Vagina (tissue), 2 donors: ENCODE data around the gene ARHGAP8. TPM values are rescaled to one million over a fixed set of nuclear protein-coding genes. Genes with fewer than 3 reads are reported as not detected.

Experiments used
- DNase-seq, 2 donors: peaks; one replicate each; pipeline ENCODE4 v3.0.0-alpha.2; 2017; ENCODE audit errors: extremely low spot score in 2 of 2
- H3K27ac ChIP-seq: fragments of 200-600 bp; sonication (generic); one replicate; pipeline ENCODE4 v1.5.1; 2019
- H3K27me3 ChIP-seq: fragments of 200-600 bp; sonication (generic); one replicate; pipeline ENCODE4 v1.5.1; 2019
- H3K36me3 ChIP-seq, 2 donors: fragments of 200-600 bp; sonication (generic); one replicate each; pipeline ENCODE4 v1.5.1; 2017 to 2019
- H3K4me1 ChIP-seq: fragments of 200-600 bp; sonication (generic); one replicate; pipeline ENCODE4 v1.5.1; 2019
- H3K4me3 ChIP-seq, 2 donors: fragments of 200-600 bp; sonication (generic); 1 replicate in 1 of 2; 2 replicates in 1 of 2; pipeline ENCODE4 v1.5.1; 2016 to 2019
- H3K9me3 ChIP-seq: fragments of 200-600 bp; sonication (generic); one replicate; pipeline ENCODE4 v1.5.1; 2019
- POLR2A ChIP-seq, 2 donors: fragments of 450-650 bp; IDR thresholded peaks; one replicate each; pipeline ENCODE4 v1.6.1; 2017; ENCODE audit warnings: antibody characterized with exemption in 2 of 2, mild to moderate bottlenecking in 2 of 2, moderate library complexity in 2 of 2
- POLR2AphosphoS5 ChIP-seq, 2 donors: sonication (generic); formaldehyde crosslinking; IDR thresholded peaks; one replicate each; pipeline ENCODE4 v1.9.0; 2017; ENCODE audit warnings: antibody characterized with exemption in 2 of 2, mild to moderate bottlenecking in 2 of 2, low read depth in 1 of 2; ENCODE audit not compliant: insufficient read depth in 1 of 2
- intact Hi-C: fragments of 100-400 bp; cut with DNase I; formaldehyde crosslinking; loops from one replicate; pipeline ENCODE4 v1.15.1; 2023
- total RNA-seq: library from RNA; depleted of rRNA; stranded (reverse); fragments of >200 nt; gene quantifications from one replicate; pipeline ENCODE4 v1.2.3, GENCODE V29; 2016
- TF ChIP-seq, protein P1 (sequence below), 3 experiments: fragments of 450-650 bp in 2 of 3; fragments of 200-600 bp in 1 of 3; sonication (generic) in 1 of 3; IDR thresholded peaks; one replicate each; pipeline ENCODE4 v1.5.1; 2017 to 2019; ENCODE audit warnings: antibody characterized with exemption in 3 of 3, mild to moderate bottlenecking in 2 of 3, moderate library complexity in 2 of 3

Gene ARHGAP8
- total RNA-seq, 1 donor from 2014 or later = 9.3 TPM

DNA sequence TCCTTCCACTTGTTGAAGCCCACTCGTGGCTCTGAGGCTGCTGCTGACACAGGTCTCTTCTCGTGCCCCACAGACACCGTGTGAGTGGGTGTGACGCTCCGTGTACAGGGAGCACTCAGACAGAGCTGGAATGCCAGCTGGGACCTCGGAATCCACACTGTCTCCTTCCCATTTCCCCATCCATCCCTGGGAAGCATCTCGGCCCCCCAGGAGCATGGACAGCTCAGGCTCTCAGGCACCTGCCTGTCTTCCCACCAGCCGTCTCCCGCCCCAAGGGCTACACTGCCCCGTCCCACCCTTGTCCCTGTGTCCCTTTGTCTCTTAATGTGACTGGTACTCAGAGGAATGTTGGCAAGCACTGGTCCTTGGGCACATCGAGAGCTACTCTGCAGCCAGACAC is 63.8 kb downstream of the ARHGAP8 start:
- no peak for DNase-seq
- TF ChIP-seq POLR2A (IDR thresholded peaks at IDR 0.05) (no peak), POLR2AphosphoS5 (IDR thresholded peaks at IDR 0.05; ENCODE audit: insufficient read depth in 1 of 2, low read depth in 1 of 2) (no peak)
- TF ChIP-seq, protein P1, sequence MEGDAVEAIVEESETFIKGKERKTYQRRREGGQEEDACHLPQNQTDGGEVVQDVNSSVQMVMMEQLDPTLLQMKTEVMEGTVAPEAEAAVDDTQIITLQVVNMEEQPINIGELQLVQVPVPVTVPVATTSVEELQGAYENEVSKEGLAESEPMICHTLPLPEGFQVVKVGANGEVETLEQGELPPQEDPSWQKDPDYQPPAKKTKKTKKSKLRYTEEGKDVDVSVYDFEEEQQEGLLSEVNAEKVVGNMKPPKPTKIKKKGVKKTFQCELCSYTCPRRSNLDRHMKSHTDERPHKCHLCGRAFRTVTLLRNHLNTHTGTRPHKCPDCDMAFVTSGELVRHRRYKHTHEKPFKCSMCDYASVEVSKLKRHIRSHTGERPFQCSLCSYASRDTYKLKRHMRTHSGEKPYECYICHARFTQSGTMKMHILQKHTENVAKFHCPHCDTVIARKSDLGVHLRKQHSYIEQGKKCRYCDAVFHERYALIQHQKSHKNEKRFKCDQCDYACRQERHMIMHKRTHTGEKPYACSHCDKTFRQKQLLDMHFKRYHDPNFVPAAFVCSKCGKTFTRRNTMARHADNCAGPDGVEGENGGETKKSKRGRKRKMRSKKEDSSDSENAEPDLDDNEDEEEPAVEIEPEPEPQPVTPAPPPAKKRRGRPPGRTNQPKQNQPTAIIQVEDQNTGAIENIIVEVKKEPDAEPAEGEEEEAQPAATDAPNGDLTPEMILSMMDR (IDR thresholded peaks at IDR 0.05) = no peak
- Histone ChIP-seq H3K4me1 (no peaks in the 10 kb centered on the region), H3K9me3 (no peaks in the 10 kb centered on the region), H3K27ac (no peak overlapping the region), H3K36me3 (no peaks in the 10 kb centered on the region), H3K27me3 (no peaks in the 10 kb centered on the region), H3K4me3 (no peak overlapping the region)
- intact Hi-C loops = no loop called here

DNA sequence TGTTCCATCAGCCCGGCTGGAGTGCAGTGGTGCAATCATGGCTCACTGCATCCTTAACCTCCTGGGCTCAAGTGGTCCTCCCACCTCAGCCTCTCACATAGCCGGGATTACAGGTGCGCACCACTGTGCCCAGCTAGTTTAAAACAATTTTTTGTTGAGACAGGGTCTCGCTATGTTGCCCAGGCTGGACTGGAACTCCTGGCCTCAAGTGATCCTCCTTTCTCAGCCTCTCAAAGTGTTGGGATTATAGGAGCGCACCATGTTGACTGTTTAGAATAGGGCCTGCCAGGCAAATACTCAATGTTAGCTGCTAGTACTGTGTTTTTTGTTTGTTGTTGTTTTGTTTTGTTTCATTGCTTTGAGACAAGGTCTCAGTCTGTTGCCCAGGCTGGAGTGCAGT is 66.4 kb downstream of the ARHGAP8 start:
- no peak for DNase-seq
- TF ChIP-seq POLR2A (IDR thresholded peaks at IDR 0.05) (no peak), POLR2AphosphoS5 (IDR thresholded peaks at IDR 0.05; ENCODE audit: insufficient read depth in 1 of 2, low read depth in 1 of 2) (no peak)
- TF ChIP-seq, protein P1 (IDR thresholded peaks at IDR 0.05) = no peak
- no peaks in the 10 kb centered on the region for H3K36me3 ChIP-seq
- H3K4me3 ChIP-seq = no peak overlapping the region
- H3K27ac ChIP-seq = no peak overlapping the region
- intact Hi-C loops = no loop called here
- no peaks in the 10 kb centered on the region for H3K27me3 ChIP-seq
- H3K4me1 ChIP-seq = no peaks in the 10 kb centered on the region
- no peaks in the 10 kb centered on the region for H3K9me3 ChIP-seq

DNA sequence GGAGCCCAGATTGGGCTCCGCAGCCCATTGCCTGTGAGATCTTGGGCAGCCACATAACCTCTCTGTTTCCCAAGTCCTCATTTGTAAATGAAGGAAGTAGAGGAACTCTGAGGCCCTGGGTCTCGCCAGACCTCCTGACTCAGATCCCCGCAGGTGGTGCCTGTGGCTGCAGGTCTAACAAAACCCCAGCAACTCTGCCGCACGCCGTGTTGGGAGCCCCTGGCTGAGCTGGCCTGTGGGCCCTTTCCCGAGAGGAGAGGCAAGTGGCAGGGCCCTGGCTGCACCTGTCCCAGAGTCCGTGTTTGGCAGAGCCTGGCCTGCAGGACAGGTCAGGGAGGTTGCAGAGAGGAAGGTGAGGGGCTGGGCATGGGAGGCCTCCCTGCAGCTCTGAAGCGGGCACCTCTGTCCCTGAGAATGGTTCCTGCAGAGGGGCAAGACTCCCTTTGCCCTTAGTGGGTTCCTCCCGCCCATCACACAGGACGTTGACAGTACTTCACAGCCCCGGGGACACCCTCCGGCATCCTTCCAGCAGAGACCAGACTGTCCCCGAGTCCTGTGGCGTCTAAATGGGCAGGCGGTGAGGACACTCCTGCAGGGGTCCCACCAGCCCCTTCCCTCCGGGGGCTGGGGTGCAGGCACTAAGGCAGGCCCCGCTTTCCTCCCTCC is 67.7 kb downstream of the ARHGAP8 start:
- TF ChIP-seq, protein P1 (IDR thresholded peaks at IDR 0.05) = no peak
- TF ChIP-seq POLR2A (IDR thresholded peaks at IDR 0.05) = no peak
- TF ChIP-seq POLR2AphosphoS5 (IDR thresholded peaks at IDR 0.05; ENCODE audit: insufficient read depth in 1 of 2, low read depth in 1 of 2) = no peak
- no peaks in the 10 kb centered on the region for H3K4me1 ChIP-seq
- H3K36me3 ChIP-seq = no peaks in the 10 kb centered on the region
- H3K27me3 ChIP-seq = no peaks in the 10 kb centered on the region
- intact Hi-C loops = loop anchor here (10.0 kb wide), 1 partner anchor 275 kb away; no protein-coding TSS in a partner anchor
- H3K27ac ChIP-seq = no peak overlapping the region
- DNase-seq = no peak
- no peaks in the 10 kb centered on the region for H3K9me3 ChIP-seq
- H3K4me3 ChIP-seq = no peak overlapping the region

DNA sequence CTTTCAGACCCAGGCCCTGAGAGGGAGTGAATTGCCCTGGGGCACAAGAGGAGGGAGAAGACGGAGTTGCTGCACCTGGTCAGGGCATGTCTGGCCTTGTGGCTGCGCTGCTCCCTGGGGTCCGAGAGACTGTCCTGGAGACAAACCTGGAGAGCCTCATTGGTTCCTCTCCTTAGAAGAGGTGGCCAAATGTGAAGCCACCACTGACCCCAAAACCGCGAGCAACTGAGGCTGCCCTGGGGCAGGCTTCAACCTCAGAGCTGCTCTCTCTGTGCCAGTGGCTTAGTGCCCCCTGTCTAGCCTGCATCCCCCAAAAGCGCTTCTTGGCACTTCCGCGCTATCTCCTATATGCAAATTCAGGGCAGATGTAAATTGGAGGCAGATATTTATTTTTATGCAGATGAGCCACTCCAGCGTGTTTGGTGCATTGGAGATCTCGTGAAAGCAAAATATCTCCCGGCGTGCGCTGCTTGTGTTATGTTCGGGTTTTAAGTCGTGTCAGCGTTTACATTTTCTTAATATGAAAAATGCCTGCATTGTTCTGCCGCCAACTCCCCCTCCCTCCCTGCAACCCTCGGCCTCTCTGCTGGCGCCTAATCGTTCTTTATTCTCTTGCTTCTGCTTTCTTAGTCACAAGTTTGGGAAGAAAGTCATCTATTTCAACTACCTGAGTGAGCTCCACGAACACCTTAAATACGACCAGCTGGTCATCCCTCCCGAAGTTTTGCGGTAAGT is 69.5 kb downstream of the ARHGAP8 start:
- H3K4me1 ChIP-seq = no peaks in the 10 kb centered on the region
- no peaks in the 10 kb centered on the region for H3K36me3 ChIP-seq
- no peak overlapping the region for H3K27ac ChIP-seq
- intact Hi-C loops = loop anchor here (10.0 kb wide), 1 partner anchor 273 kb away; no protein-coding TSS in a partner anchor
- no peak for DNase-seq
- TF ChIP-seq POLR2A (IDR thresholded peaks at IDR 0.05) (no peak), POLR2AphosphoS5 (IDR thresholded peaks at IDR 0.05; ENCODE audit: insufficient read depth in 1 of 2, low read depth in 1 of 2) (no peak)
- TF ChIP-seq, protein P1 (IDR thresholded peaks at IDR 0.05) = no peak
- no peak overlapping the region for H3K4me3 ChIP-seq
- no peaks in the 10 kb centered on the region for H3K9me3 ChIP-seq
- no peaks in the 10 kb centered on the region for H3K27me3 ChIP-seq

DNA sequence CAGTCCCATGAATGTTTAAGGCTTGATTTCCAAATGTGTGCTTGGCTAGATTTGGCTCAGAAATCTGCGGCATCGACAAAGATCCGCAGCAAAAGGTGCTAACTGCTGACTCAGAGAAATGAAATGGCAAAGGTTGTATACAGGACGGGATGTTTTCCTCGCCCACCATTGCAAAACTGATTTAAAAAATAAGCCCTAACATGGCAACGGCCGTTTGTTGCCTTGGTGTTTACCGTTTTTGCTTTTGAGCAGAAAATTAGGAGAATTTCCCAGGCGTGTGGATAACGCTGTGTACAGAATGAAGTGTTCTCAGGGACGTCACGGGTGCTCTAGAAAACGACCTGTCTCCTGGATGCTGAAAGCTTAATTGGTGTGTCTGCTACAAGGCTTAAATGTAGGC is 70.2 kb downstream of the ARHGAP8 start:
- no peaks in the 10 kb centered on the region for H3K27me3 ChIP-seq
- H3K4me1 ChIP-seq = no peaks in the 10 kb centered on the region
- no peak overlapping the region for H3K27ac ChIP-seq
- H3K4me3 ChIP-seq = no peak overlapping the region
- TF ChIP-seq POLR2A (IDR thresholded peaks at IDR 0.05) (no peak), POLR2AphosphoS5 (IDR thresholded peaks at IDR 0.05; ENCODE audit: insufficient read depth in 1 of 2, low read depth in 1 of 2) (no peak)
- TF ChIP-seq, protein P1 (IDR thresholded peaks at IDR 0.05) = no peak
- intact Hi-C loops = loop anchor here (10.0 kb wide), 1 partner anchor 272 kb away; no protein-coding TSS in a partner anchor
- no peaks in the 10 kb centered on the region for H3K9me3 ChIP-seq
- H3K36me3 ChIP-seq = no peaks in the 10 kb centered on the region
- no peak for DNase-seq
